CD14-positive monocyte (primary cell): ENCODE measurements around the gene NSF. TPM values are rescaled to one million over a fixed set of nuclear protein-coding genes. Genes with fewer than 3 reads are reported as not detected.
"Not testable (repeated sequence)": the region's sequence is repeated elsewhere in the genome, so short reads cannot be mapped to it uniquely, and the experiment has no call there.

Experiments used
- DNase-seq, 3 donors: peaks; one replicate each; pipeline ENCODE4 v3.0.0-alpha.2; 2011 to 2022
- H2AFZ ChIP-seq: 2 replicates; pipeline ENCODE4 v1.6.0; 2012; ENCODE audit warnings: mild to moderate bottlenecking, low read depth, low read length, inconsistent platforms; ENCODE audit not compliant: insufficient read depth, poor library complexity, severe bottlenecking
- H3K27ac ChIP-seq, 2 donors: 1 replicate in 1 of 2; 2 replicates in 1 of 2; pipeline ENCODE4 v1.5.1; 2012 to 2013; ENCODE audit warnings: low read length in 2 of 2, control low read depth in 1 of 2, inconsistent platforms in 1 of 2, low read depth in 1 of 2, mild to moderate bottlenecking in 1 of 2
- H3K27me3 ChIP-seq, 2 donors: one replicate each; pipeline versions ENCODE4 v1.6.0 to v1.6.1; 2011 to 2013; ENCODE audit warnings: low read length in 2 of 2; ENCODE audit not compliant: control insufficient read depth in 2 of 2, insufficient read depth in 2 of 2
- H3K36me3 ChIP-seq, 2 donors: replicated peaks in 1 of 2; 1 replicate in 1 of 2; 2 replicates in 1 of 2; pipeline versions ENCODE4 v1.5.1 to v1.6.1; 2012 to 2013; ENCODE audit warnings: low read length in 2 of 2, control low read depth in 1 of 2, inconsistent platforms in 1 of 2, mild to moderate bottlenecking in 1 of 2; ENCODE audit not compliant: insufficient read depth in 2 of 2, control insufficient read depth in 1 of 2
- H3K4me1 ChIP-seq, 2 donors: 1 replicate in 1 of 2; 2 replicates in 1 of 2; pipeline versions ENCODE4 v1.5.1 to v1.6.1; 2012 to 2013; ENCODE audit warnings: low read length in 2 of 2, control low read depth in 1 of 2, inconsistent platforms in 1 of 2, mild to moderate bottlenecking in 1 of 2, moderate library complexity in 1 of 2; ENCODE audit not compliant: insufficient read depth in 2 of 2, control insufficient read depth in 1 of 2
- H3K4me2 ChIP-seq: replicated peaks from 2 replicates; pipeline ENCODE3; 2012; ENCODE audit warnings: low read length, moderate library complexity, mild to moderate bottlenecking; ENCODE audit not compliant: poor library complexity, severe bottlenecking; ENCODE audit errors: extremely low read depth
- H3K4me3 ChIP-seq, 3 experiments: fragments of 200-600 bp in 1 of 3; sonication (generic) in 1 of 3; replicated peaks in 1 of 3; 1 replicate in 2 of 3; 2 replicates in 1 of 3; pipeline ENCODE4 v1.5.1; 2011 to 2013; ENCODE audit warnings: low read length in 3 of 3, mild to moderate bottlenecking in 3 of 3, control low read depth in 2 of 3, low read depth in 2 of 3, inconsistent platforms in 1 of 3, moderate library complexity in 1 of 3
- H3K79me2 ChIP-seq: 2 replicates; pipeline ENCODE4 v1.6.0; 2012; ENCODE audit warnings: mild to moderate bottlenecking, control low read depth, inconsistent platforms, low read length, moderate library complexity; ENCODE audit not compliant: insufficient read depth
- H3K9ac ChIP-seq: 2 replicates; pipeline ENCODE4 v1.6.0; 2017; ENCODE audit warnings: low read length, mild to moderate bottlenecking; ENCODE audit not compliant: insufficient read depth, poor library complexity, severe bottlenecking
- H3K9me3 ChIP-seq, 2 donors: replicated peaks in 1 of 2; 1 replicate in 1 of 2; 2 replicates in 1 of 2; pipeline versions ENCODE4 v1.5.1 to v1.6.1; 2012 to 2013; ENCODE audit warnings: low read length in 2 of 2, control low read depth in 1 of 2; ENCODE audit not compliant: control insufficient read depth in 1 of 2, insufficient read depth in 1 of 2
- H4K20me1 ChIP-seq: 2 replicates; pipeline ENCODE4 v1.6.0; 2012; ENCODE audit warnings: mild to moderate bottlenecking, low read length, control low read depth, moderate library complexity; ENCODE audit not compliant: insufficient read depth
- H3K27ac Mint-ChIP-seq, 7 donors: one replicate each; pipeline ENCODE4 v1.8.0; 2020; ENCODE audit warnings: mild to moderate bottlenecking in 7 of 7, mixed read lengths in 7 of 7, moderate library complexity in 6 of 7, inconsistent platforms in 2 of 7
- H3K27me3 Mint-ChIP-seq, 3 donors: one replicate each; pipeline ENCODE4 v1.8.0; 2021 to 2022; ENCODE audit warnings: low read depth in 3 of 3, mild to moderate bottlenecking in 3 of 3, mixed read lengths in 3 of 3, moderate library complexity in 3 of 3, inconsistent platforms in 1 of 3
- H3K36me3 Mint-ChIP-seq, 2 donors: one replicate each; pipeline ENCODE4 v1.8.0; 2020; ENCODE audit warnings: mixed read lengths in 2 of 2, inconsistent platforms in 1 of 2, mild to moderate bottlenecking in 1 of 2
- H3K4me1 Mint-ChIP-seq: one replicate; pipeline ENCODE4 v1.8.0; 2020; ENCODE audit warnings: mild to moderate bottlenecking, mixed read lengths
- H3K4me3 Mint-ChIP-seq, 2 donors: one replicate each; pipeline ENCODE4 v1.8.0; 2020; ENCODE audit warnings: mild to moderate bottlenecking in 2 of 2, mixed read lengths in 2 of 2, moderate library complexity in 1 of 2
- H3K9me3 Mint-ChIP-seq, 7 donors: one replicate each; pipeline ENCODE4 v1.8.0; 2020 to 2022; ENCODE audit warnings: mixed read lengths in 7 of 7, mild to moderate bottlenecking in 6 of 7, moderate library complexity in 6 of 7, inconsistent platforms in 2 of 7
- WGBS: methylation state at CpG from one replicate; pipeline ENCODE4 v1.1.5; 2013; ENCODE audit warnings: missing lambda C conversion rate; ENCODE audit not compliant: insufficient coverage; 5-methylcytosine and 5-hydroxymethylcytosine counted together
- intact Hi-C, 2 donors: fragments of 100-400 bp; cut with micrococcal nuclease; formaldehyde crosslinking; loops; one replicate each; pipeline versions ENCODE4 v1.15.0 to v1.15.1; 2023
- polyA minus RNA-seq: library from RNA; depleted of rRNA, polyadenylated mRNA; stranded (reverse); fragments of >200 nt; gene quantifications from 2 replicates; pipeline ENCODE4 v1.2.3, GENCODE V29; 2012
- polyA plus RNA-seq, 3 donors: library from polyadenylated mRNA; depleted of rRNA in 1 of 3; unstranded in 2 of 3; stranded (reverse) in 1 of 3; fragments of 300-500 nt in 2 of 3; fragments of >200 nt in 1 of 3; fragmentation: Illumina TruSeq in 2 of 3; gene quantifications; 1 replicate in 2 of 3; 2 replicates in 1 of 3; pipeline ENCODE4 v1.2.3, GENCODE V29; 2012 to 2021
- total RNA-seq, 12 experiments: library from RNA in 1 of 12; stranded (reverse) in 1 of 12; fragments of 120-200 nt in 1 of 12; gene quantifications; one replicate each; pipeline ENCODE4 v1.2.4 and lab custom pipeline; 2013 to 2026; ENCODE audit warnings: mixed read lengths in 6 of 12, inconsistent platforms in 1 of 12

NSF gene
- 40.0 TPM for total RNA-seq (2013)
- polyA plus RNA-seq (10 to 100 TPM; 22.5 to 63.2 (median 58.0) TPM), polyA minus RNA-seq (27.3 and 34.4 TPM in 2 replicates), total RNA-seq (lab: John Stamatoyannopoulos, UW) (5.2 to 26.6 (median 21.6) reads per million in 11 experiments)

GRCh38 chr17:46590157-46591146 is at the start of gene NSF:
Gene NSF (plus strand): TSS chr17:46590669. CDS start chr17:46590776, 107 bp downstream.
- H3K4me3 ChIP-seq, H3K4me2 ChIP-seq, H3K4me1 ChIP-seq, H3K79me2 ChIP-seq, H3K27ac ChIP-seq, H3K27me3 ChIP-seq, H3K9me3 Mint-ChIP-seq, H4K20me1 ChIP-seq, H2AFZ ChIP-seq, H3K4me1 Mint-ChIP-seq, H3K27me3 Mint-ChIP-seq, DNase-seq, H3K36me3 ChIP-seq, intact Hi-C loops, H3K9ac ChIP-seq, H3K4me3 Mint-ChIP-seq, H3K27ac Mint-ChIP-seq, H3K36me3 Mint-ChIP-seq, H3K9me3 ChIP-seq: not testable (repeated sequence)
- no CpG with 5 or more reads among the region's 95 CpGs for WGBS

GRCh38 chr17:46548607-46549006 is 41.9 kb upstream of the NSF start:
- H3K9ac ChIP-seq, H3K4me1 Mint-ChIP-seq, H3K27ac Mint-ChIP-seq, H3K4me3 Mint-ChIP-seq, H3K4me1 ChIP-seq, H3K9me3 Mint-ChIP-seq, H3K4me2 ChIP-seq, H3K36me3 ChIP-seq, H3K4me3 ChIP-seq, H3K9me3 ChIP-seq, H3K27ac ChIP-seq, H3K27me3 Mint-ChIP-seq, H2AFZ ChIP-seq, H3K79me2 ChIP-seq, H3K36me3 Mint-ChIP-seq, intact Hi-C loops, H3K27me3 ChIP-seq, H4K20me1 ChIP-seq, DNase-seq: not testable (repeated sequence)
- 80% methylated on average over 1 of the region's 10 CpGs for WGBS

- H3K4me1 Mint-ChIP-seq, H3K27me3 ChIP-seq, H3K27ac Mint-ChIP-seq, H4K20me1 ChIP-seq, H3K36me3 Mint-ChIP-seq, H3K9me3 ChIP-seq, H3K4me1 ChIP-seq, intact Hi-C loops, H3K27ac ChIP-seq, H3K27me3 Mint-ChIP-seq, H3K4me3 Mint-ChIP-seq, H3K9me3 Mint-ChIP-seq, H3K9ac ChIP-seq, DNase-seq, H3K36me3 ChIP-seq, H3K79me2 ChIP-seq, H3K4me2 ChIP-seq, H2AFZ ChIP-seq, H3K4me3 ChIP-seq: not testable (repeated sequence)
- no CpG with 5 or more reads among the region's 20 CpGs for WGBS
Measured at GRCh38 chr17:46559155-46559554, 31.3 kb upstream of the NSF start.

GRCh38 chr17:46560048-46560447 is 30.4 kb upstream of the NSF start:
- H3K4me1 Mint-ChIP-seq, H3K4me1 ChIP-seq, H3K9ac ChIP-seq, H3K36me3 ChIP-seq, H3K4me2 ChIP-seq, intact Hi-C loops, H4K20me1 ChIP-seq, H2AFZ ChIP-seq, H3K27ac Mint-ChIP-seq, DNase-seq, H3K79me2 ChIP-seq, H3K4me3 Mint-ChIP-seq, H3K27me3 ChIP-seq, H3K9me3 ChIP-seq, H3K27ac ChIP-seq, H3K9me3 Mint-ChIP-seq, H3K27me3 Mint-ChIP-seq, H3K4me3 ChIP-seq, H3K36me3 Mint-ChIP-seq: not testable (repeated sequence)
- WGBS, result no CpG with 5 or more reads among the region's 3 CpGs
